Astrocyte (in vitro differentiated cells and primary cell): ENCODE measurements around the gene RANBP1. TPM values are rescaled to one million over a fixed set of nuclear protein-coding genes. Genes with fewer than 3 reads are reported as not detected.
A peak's percentile ranks its signal among the peaks of the same experiment; 100 is the strongest.

Experiments used
- DNase-seq: peaks from one replicate; pipeline ENCODE4 v3.0.0-alpha.2; 2010; ENCODE audit warnings: low read depth
- FAIRE-seq: peaks from 2 replicates; lab custom pipeline; 2011; peaks lifted over from hg19 to GRCh38; lab: Jason Lieb, UNC
- H2AFZ ChIP-seq: 2 replicates; pipeline ENCODE4 v1.6.0; 2012; ENCODE audit warnings: low read depth, low read length, inconsistent platforms
- H3K27ac ChIP-seq: 2 replicates; pipeline ENCODE4 v1.5.1; 2011; ENCODE audit warnings: low read depth, low read length, inconsistent platforms
- H3K27me3 ChIP-seq: 2 replicates; pipeline ENCODE4 v1.6.0; 2011; ENCODE audit warnings: low read length, inconsistent platforms; ENCODE audit not compliant: insufficient read depth
- H3K36me3 ChIP-seq: 2 replicates; pipeline ENCODE4 v1.5.1; 2011; ENCODE audit warnings: low read length, inconsistent platforms; ENCODE audit not compliant: insufficient read depth
- H3K4me1 ChIP-seq: 2 replicates; pipeline ENCODE4 v1.5.1; 2011; ENCODE audit warnings: low read length, inconsistent platforms; ENCODE audit not compliant: insufficient read depth
- H3K4me2 ChIP-seq: 2 replicates; pipeline ENCODE4 v1.6.0; 2012; ENCODE audit warnings: low read length, inconsistent platforms
- H3K4me3 ChIP-seq: 2 replicates; pipeline ENCODE4 v1.5.1; 2011; ENCODE audit warnings: low read depth, mild to moderate bottlenecking, low read length, inconsistent platforms; ENCODE audit not compliant: insufficient read depth
- H3K79me2 ChIP-seq: 2 replicates; pipeline ENCODE4 v1.6.0; 2012; ENCODE audit warnings: mild to moderate bottlenecking, low read length, inconsistent platforms; ENCODE audit not compliant: insufficient read depth
- H3K9ac ChIP-seq: 2 replicates; pipeline ENCODE4 v1.6.0; 2012; ENCODE audit warnings: mild to moderate bottlenecking, low read length, inconsistent platforms
- H3K9me3 ChIP-seq: 2 replicates; pipeline ENCODE4 v1.5.1; 2012; ENCODE audit warnings: low read depth, mild to moderate bottlenecking, low read length, inconsistent platforms; ENCODE audit not compliant: insufficient read depth
- H4K20me1 ChIP-seq: 2 replicates; pipeline ENCODE4 v1.6.0; 2012; ENCODE audit warnings: low read length, inconsistent platforms; ENCODE audit not compliant: insufficient read depth
- H3K27ac Mint-ChIP-seq: one replicate; pipeline ENCODE4 v1.8.0; 2021; ENCODE audit warnings: mild to moderate bottlenecking, mixed read lengths; ENCODE audit not compliant: unreplicated experiment
- H3K27me3 Mint-ChIP-seq: one replicate; pipeline ENCODE4 v1.8.0; 2021; ENCODE audit warnings: low read depth, mixed read lengths; ENCODE audit not compliant: unreplicated experiment
- H3K36me3 Mint-ChIP-seq: one replicate; pipeline ENCODE4 v1.8.0; 2021; ENCODE audit warnings: low read depth, mixed read lengths; ENCODE audit not compliant: unreplicated experiment
- H3K4me1 Mint-ChIP-seq: one replicate; pipeline ENCODE4 v1.8.0; 2021; ENCODE audit warnings: low read depth, mixed read lengths; ENCODE audit not compliant: unreplicated experiment
- H3K4me3 Mint-ChIP-seq: one replicate; pipeline ENCODE4 v1.8.0; 2021; ENCODE audit warnings: mild to moderate bottlenecking, moderate library complexity, mixed read lengths; ENCODE audit not compliant: unreplicated experiment
- H3K9me3 Mint-ChIP-seq: one replicate; pipeline ENCODE4 v1.8.0; 2021; ENCODE audit warnings: mild to moderate bottlenecking, mixed read lengths; ENCODE audit not compliant: unreplicated experiment
- EZH2 ChIP-seq: IDR thresholded peaks from 2 replicates; pipeline ENCODE4 v1.6.1; 2012; ENCODE audit warnings: mild to moderate bottlenecking, low read length, inconsistent platforms; ENCODE audit not compliant: insufficient read depth
- total RNA-seq: library from RNA; stranded (reverse); gene quantifications from 2 replicates; pipeline ENCODE4 v1.2.1, GENCODE V29; 2021
- TF ChIP-seq, protein P1 (sequence below): IDR thresholded peaks from 2 replicates; pipeline ENCODE4 v1.5.1; 2011; ENCODE audit warnings: low read depth, mild to moderate bottlenecking, inconsistent platforms, low read length, moderate library complexity; ENCODE audit not compliant: insufficient read depth

The RANBP1 gene
- total RNA-seq, 1 donor from 2014 or later: 164 TPM

DNA sequence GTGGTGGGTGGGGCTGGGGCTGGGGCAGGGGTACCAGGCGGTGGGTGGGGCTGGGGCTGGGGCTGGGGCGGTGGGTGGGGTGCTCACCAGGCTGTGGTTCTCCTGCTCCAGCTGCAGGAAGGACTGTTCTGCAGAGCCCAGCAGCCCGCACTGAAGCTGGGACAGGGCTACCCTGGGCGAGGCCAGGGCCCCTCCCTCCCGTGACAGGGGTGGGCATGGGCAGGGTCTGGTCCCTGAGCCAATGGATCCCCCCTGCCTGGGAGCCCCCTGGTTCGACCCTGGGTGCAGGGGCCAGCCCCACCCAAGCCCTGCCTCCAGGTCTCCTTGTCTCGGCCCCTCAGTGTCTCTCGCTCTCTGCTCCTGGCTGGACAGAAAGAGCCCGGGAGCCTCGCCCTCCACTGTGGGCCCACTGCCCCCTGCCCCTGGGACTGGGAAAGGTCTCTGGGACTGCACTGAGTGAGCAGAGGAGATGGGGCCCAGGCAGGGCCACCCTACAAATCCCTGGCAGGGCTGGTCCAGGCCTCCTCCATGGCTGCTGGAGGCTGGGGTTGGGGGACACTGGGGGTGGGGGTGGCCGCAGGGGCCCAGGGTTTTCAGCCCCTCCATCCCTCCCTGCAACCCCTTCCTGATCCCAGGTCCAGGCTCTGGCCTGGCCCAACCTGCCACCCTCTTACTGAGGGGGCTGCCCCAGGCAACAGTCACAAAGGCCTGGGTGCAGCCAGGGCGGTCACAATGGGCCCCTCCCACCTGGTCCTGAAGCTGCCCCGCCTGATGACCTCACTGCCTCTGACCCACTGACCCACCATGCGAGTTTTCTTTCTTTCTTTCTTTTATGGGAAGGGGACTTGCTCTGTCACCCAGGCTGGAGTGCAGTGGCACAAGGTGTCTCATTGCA, 34.7 kb downstream of the RANBP1 start, which contains the start of gene CCDC188:
Gene CCDC188, minus strand, starts transcription at position 675 of the 895 bp plus-strand sequence. Its CDS starts 69 bp downstream, at position 606.
- Histone ChIP-seq H2AFZ (no peak within 1 kb of the TSS), H4K20me1 (peaks cover 3% of the 10 kb centered on the region), H3K36me3 (no peaks in the 10 kb centered on the region), H3K9ac (no peak within 1 kb of the TSS), H3K4me3 (no peak within 1 kb of the TSS), H3K27ac (no peak within 1 kb of the TSS), H3K4me2 (no peak within 1 kb of the TSS), H3K4me1 (no peaks in the 10 kb centered on the region), H3K9me3 (no peaks in the 10 kb centered on the region), H3K79me2 (no peaks in the 10 kb centered on the region), H3K27me3 (no peaks in the 10 kb centered on the region)
- peaks cover 2% of the 10 kb centered on the region for H3K27me3 Mint-ChIP-seq
- H3K9me3 Mint-ChIP-seq: no peaks in the 10 kb centered on the region
- no peak for DNase-seq
- peaks cover 4% of the 10 kb centered on the region for H3K4me1 Mint-ChIP-seq
- FAIRE-seq: no peak
- TF ChIP-seq EZH2: no peak
- TF ChIP-seq, protein P1, sequence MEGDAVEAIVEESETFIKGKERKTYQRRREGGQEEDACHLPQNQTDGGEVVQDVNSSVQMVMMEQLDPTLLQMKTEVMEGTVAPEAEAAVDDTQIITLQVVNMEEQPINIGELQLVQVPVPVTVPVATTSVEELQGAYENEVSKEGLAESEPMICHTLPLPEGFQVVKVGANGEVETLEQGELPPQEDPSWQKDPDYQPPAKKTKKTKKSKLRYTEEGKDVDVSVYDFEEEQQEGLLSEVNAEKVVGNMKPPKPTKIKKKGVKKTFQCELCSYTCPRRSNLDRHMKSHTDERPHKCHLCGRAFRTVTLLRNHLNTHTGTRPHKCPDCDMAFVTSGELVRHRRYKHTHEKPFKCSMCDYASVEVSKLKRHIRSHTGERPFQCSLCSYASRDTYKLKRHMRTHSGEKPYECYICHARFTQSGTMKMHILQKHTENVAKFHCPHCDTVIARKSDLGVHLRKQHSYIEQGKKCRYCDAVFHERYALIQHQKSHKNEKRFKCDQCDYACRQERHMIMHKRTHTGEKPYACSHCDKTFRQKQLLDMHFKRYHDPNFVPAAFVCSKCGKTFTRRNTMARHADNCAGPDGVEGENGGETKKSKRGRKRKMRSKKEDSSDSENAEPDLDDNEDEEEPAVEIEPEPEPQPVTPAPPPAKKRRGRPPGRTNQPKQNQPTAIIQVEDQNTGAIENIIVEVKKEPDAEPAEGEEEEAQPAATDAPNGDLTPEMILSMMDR: no peak
- no peak within 1 kb of the TSS for H3K4me3 Mint-ChIP-seq
- peak within 1 kb of the TSS; percentile 7 for H3K27ac Mint-ChIP-seq
- peaks cover 3% of the 10 kb centered on the region for H3K36me3 Mint-ChIP-seq

DNA sequence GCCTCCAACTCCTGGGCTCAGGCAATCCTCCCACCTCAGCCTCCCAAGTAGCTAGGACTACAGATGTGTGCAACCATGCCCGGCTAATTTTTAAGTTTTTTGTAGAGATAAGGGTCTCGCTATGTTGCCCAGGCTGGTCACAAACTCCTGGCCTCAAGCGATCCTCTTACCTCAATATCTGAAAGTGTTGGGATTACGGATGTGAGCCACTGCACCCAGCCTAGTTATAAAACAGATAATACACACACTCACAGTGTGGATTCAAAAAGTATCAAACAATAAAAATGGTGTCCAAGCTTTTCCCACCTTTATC, 35.3 kb downstream of the RANBP1 start:
- H3K79me2 ChIP-seq: no peaks in the 10 kb centered on the region
- H3K27ac ChIP-seq: no peak overlapping the region
- no peak for TF ChIP-seq EZH2
- TF ChIP-seq, protein P1: no peak
- no peaks in the 10 kb centered on the region for H3K27me3 ChIP-seq
- H3K9ac ChIP-seq: no peak overlapping the region
- DNase-seq (no peak), FAIRE-seq (no peak)
- H3K4me2 ChIP-seq: no peak overlapping the region
- no peaks in the 10 kb centered on the region for H3K4me1 ChIP-seq
- no peaks in the 10 kb centered on the region for H3K36me3 ChIP-seq
- no peaks in the 10 kb centered on the region for H3K9me3 ChIP-seq
- H2AFZ ChIP-seq: no peak overlapping the region
- H3K4me1 Mint-ChIP-seq: peaks cover 4% of the 10 kb centered on the region
- peaks cover 2% of the 10 kb centered on the region for H3K27me3 Mint-ChIP-seq
- H4K20me1 ChIP-seq: peaks cover 3% of the 10 kb centered on the region
- H3K27ac Mint-ChIP-seq: peak overlapping the region; percentile 7
- H3K9me3 Mint-ChIP-seq: no peaks in the 10 kb centered on the region
- peaks cover 3% of the 10 kb centered on the region for H3K36me3 Mint-ChIP-seq
- H3K4me3 ChIP-seq: no peak overlapping the region
- no peak overlapping the region for H3K4me3 Mint-ChIP-seq

DNA sequence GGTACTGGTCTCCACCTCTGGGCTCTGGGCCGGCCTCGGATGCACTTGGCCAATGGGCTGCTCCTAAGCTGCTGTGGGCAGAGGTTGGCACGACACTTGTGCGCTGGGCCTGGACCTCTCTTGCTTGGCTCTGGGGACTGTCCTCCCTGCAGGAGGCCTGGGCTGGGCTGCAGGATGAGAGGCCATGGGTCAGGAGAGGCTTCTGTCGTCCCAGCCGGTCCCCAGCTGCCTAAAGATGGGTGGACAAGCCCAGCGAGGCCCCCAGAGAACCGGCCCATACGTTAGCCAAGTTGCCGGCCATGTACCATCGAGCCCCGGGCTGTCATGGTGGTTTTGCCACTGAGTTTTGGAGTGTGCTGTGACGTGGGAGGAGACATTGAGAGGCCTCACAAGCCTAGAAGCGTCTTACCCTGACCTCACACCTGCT, 36.6 kb downstream of the RANBP1 start:
- FAIRE-seq: no peak
- no peak overlapping the region for H3K27ac Mint-ChIP-seq
- peaks cover 3% of the 10 kb centered on the region for H4K20me1 ChIP-seq
- no peak overlapping the region for H3K4me3 Mint-ChIP-seq
- H3K27me3 ChIP-seq: no peaks in the 10 kb centered on the region
- H3K4me3 ChIP-seq: no peak overlapping the region
- TF ChIP-seq, protein P1: no peak
- no peak for TF ChIP-seq EZH2
- H3K79me2 ChIP-seq: no peaks in the 10 kb centered on the region
- no peaks in the 10 kb centered on the region for H3K36me3 ChIP-seq
- no peak overlapping the region for H3K4me2 ChIP-seq
- H3K36me3 Mint-ChIP-seq: no peaks in the 10 kb centered on the region
- no peaks in the 10 kb centered on the region for H3K4me1 ChIP-seq
- H3K9me3 ChIP-seq: no peaks in the 10 kb centered on the region
- no peak overlapping the region for H3K27ac ChIP-seq
- no peaks in the 10 kb centered on the region for H3K9me3 Mint-ChIP-seq
- H3K27me3 Mint-ChIP-seq: peaks cover 2% of the 10 kb centered on the region
- no peaks in the 10 kb centered on the region for H3K4me1 Mint-ChIP-seq
- no peak overlapping the region for H2AFZ ChIP-seq
- H3K9ac ChIP-seq: no peak overlapping the region
- no peak for DNase-seq
